Neural progenitor cell (in vitro differentiated cells): ENCODE data around the gene DMKN.

Experiments
- EZH2 ChIP-seq: fragments of 200-600 bp; sonication (generic); IDR thresholded peaks from 2 replicates; pipeline ENCODE4 v1.6.1; 2017; ENCODE audit warnings: antibody characterized with exemption, mild to moderate bottlenecking, moderate library complexity
- EZH2phosphoT487 ChIP-seq: fragments of 200-600 bp; sonication (generic); IDR thresholded peaks from 2 replicates; pipeline ENCODE4 v1.6.1; 2017; ENCODE audit warnings: antibody characterized with exemption
- TF ChIP-seq, protein P1 (sequence below): fragments of 200-600 bp; sonication (generic); IDR thresholded peaks from 2 replicates; pipeline ENCODE4 v1.5.1; 2017; ENCODE audit warnings: antibody characterized with exemption, mild to moderate bottlenecking

DNA sequence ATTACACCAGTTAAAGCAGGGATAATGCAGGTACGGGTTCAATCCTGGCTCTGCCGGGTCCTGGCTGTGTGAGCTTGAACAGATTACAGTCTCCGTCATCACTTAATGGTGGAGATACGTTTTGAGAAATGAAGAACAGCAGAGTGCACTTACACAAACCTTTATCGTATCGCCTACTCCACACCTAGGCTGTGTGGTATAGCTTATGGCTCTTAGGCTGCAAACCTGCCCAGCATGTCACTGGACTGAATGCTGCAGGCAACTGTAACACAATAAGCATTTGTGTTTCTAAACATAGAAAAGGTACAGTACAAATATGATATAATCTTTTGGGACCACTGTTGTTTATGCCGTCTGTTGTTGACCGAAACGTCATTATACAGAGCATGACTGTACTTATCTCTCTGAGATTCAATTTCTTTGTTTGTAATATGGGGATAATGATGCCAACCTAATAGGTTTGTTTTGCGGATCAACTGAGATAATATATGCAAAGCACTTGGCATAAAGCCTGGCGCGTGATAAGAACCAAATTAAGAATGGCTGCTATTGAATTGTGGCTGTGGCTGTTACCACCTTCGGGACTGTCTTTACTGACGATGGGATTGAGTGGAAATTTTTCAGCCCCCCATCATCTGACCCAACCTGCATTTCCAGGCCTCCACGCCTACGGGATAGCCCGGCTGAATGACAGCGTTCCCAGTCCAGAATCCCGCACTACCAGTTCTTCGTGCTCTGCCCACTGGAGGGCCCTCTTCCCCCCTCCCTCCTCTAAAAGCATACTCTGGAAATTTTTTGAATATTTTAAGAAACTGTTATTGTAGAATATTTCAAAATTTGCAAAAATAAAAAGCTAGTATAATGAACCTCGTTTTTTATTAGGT is 34.4 kb downstream of the DMKN start:
- TF ChIP-seq, protein P1, sequence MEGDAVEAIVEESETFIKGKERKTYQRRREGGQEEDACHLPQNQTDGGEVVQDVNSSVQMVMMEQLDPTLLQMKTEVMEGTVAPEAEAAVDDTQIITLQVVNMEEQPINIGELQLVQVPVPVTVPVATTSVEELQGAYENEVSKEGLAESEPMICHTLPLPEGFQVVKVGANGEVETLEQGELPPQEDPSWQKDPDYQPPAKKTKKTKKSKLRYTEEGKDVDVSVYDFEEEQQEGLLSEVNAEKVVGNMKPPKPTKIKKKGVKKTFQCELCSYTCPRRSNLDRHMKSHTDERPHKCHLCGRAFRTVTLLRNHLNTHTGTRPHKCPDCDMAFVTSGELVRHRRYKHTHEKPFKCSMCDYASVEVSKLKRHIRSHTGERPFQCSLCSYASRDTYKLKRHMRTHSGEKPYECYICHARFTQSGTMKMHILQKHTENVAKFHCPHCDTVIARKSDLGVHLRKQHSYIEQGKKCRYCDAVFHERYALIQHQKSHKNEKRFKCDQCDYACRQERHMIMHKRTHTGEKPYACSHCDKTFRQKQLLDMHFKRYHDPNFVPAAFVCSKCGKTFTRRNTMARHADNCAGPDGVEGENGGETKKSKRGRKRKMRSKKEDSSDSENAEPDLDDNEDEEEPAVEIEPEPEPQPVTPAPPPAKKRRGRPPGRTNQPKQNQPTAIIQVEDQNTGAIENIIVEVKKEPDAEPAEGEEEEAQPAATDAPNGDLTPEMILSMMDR: peak; percentile 33
- TF ChIP-seq EZH2phosphoT487 (no peak), EZH2 (no peak)
